ENCODE data around the gene BTBD17.

DNA sequence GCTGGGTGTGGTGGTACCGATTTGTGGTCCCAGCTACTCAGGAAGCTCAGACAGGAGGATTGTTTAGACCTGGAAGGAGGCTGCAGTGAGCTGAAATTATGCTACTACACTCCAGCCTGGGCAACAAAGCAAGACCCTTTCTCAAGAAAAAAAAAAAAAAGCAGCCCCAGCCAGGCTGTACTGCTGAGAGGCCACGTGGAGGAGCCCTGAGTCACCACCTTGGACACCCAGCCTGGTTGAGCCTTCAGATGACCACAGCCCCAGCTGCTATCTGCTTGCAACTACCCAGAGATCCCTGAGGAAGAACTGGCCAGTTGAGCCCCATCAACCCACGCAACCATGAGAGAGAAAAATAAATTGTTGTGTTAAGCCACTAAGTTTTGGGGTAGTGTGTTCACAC, 46.6 kb upstream of the BTBD17 start:
- TF ChIP-seq, protein P1, sequence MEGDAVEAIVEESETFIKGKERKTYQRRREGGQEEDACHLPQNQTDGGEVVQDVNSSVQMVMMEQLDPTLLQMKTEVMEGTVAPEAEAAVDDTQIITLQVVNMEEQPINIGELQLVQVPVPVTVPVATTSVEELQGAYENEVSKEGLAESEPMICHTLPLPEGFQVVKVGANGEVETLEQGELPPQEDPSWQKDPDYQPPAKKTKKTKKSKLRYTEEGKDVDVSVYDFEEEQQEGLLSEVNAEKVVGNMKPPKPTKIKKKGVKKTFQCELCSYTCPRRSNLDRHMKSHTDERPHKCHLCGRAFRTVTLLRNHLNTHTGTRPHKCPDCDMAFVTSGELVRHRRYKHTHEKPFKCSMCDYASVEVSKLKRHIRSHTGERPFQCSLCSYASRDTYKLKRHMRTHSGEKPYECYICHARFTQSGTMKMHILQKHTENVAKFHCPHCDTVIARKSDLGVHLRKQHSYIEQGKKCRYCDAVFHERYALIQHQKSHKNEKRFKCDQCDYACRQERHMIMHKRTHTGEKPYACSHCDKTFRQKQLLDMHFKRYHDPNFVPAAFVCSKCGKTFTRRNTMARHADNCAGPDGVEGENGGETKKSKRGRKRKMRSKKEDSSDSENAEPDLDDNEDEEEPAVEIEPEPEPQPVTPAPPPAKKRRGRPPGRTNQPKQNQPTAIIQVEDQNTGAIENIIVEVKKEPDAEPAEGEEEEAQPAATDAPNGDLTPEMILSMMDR (IDR thresholded peaks at IDR 0.05) = no peak
- TF ChIP-seq POLR2A (IDR thresholded peaks at IDR 0.05) = no peak

All from suprapubic skin (tissue), 3 donors.